K562 (cell line): ENCODE data around the gene PRMT7. TPM values are rescaled to one million over a fixed set of nuclear protein-coding genes. Genes with fewer than 3 reads are reported as not detected.

Experiments
- ATAC-seq: fragments of 200-7000 bp; cut with Tn5 transposase; 3 replicates; pipeline ENCODE4 v1.9.1; 2020; ENCODE audit warnings: moderate library complexity
- BruUV-seq: library from RNA; stranded (reverse); fragments of 400-500 nt; replicated peaks from 2 replicates; lab custom pipeline; 2021; lab: Mats Ljungman, UMichigan
- CTCF ChIA-PET: fragments of 300-600 bp; formaldehyde crosslinking; extraction: SDS; loops from one replicate; lab custom pipeline; 2021; ENCODE audit warnings: low intra/inter-chr PET ratio; lab: Yijun Ruan, JAX
- POLR2A ChIA-PET: fragments of 300-600, 350-650 bp; sonication (Branson Sonifier 250); formaldehyde crosslinking; extraction: SDS; loops from one replicate; lab custom pipeline; 2021; ENCODE audit warnings: antibody characterized with exemption, inconsistent platforms; lab: Yijun Ruan, JAX
- DNase-seq, 4 experiments: peaks; one replicate each; pipeline versions ENCODE4 v3.0.0 to v3.0.0-alpha.2; 2011 to 2018; ENCODE audit warnings: low spot score in 3 of 4, mixed read lengths in 3 of 4; ENCODE audit errors: extremely low read depth in 1 of 4
- FAIRE-seq: peaks from 2 replicates; lab custom pipeline; 2011; peaks lifted over from hg19 to GRCh38; lab: Jason Lieb, UNC
- H2AFZ ChIP-seq: 2 replicates; pipeline ENCODE4 v1.6.0; 2011; ENCODE audit warnings: low read depth, low read length, control low read depth, inconsistent platforms
- H3K27ac ChIP-seq: fragments of 200-600 bp; 3 replicates; pipeline ENCODE4 v1.8.0; 2011; ENCODE audit warnings: low read depth, mild to moderate bottlenecking, control low read depth, inconsistent platforms, low read length, moderate library complexity, mixed read lengths; ENCODE audit errors: extremely low read depth
- H3K27me3 ChIP-seq, 2 experiments: fragments of 300-600 bp in 1 of 2; 2 replicates in 1 of 2; 3 replicates in 1 of 2; pipeline versions ENCODE4 v1.6.0 to v1.8.0; 2011; ENCODE audit warnings: inconsistent platforms in 2 of 2, low read length in 2 of 2, mild to moderate bottlenecking in 1 of 2, mixed read lengths in 1 of 2, moderate library complexity in 1 of 2; ENCODE audit not compliant: control insufficient read depth in 2 of 2, insufficient read depth in 2 of 2
- H3K36me3 ChIP-seq: fragments of 300-600 bp; 3 replicates; pipeline ENCODE4 v1.8.0; 2011; ENCODE audit warnings: mild to moderate bottlenecking, low read length, inconsistent platforms; ENCODE audit not compliant: control insufficient read depth, insufficient read depth
- H3K4me1 ChIP-seq, 2 experiments: fragments of 200-600 bp in 1 of 2; replicated peaks in 1 of 2; 2 replicates in 1 of 2; 3 replicates in 1 of 2; pipeline versions ENCODE4 v1.5.1 to v1.8.0; 2011; ENCODE audit warnings: inconsistent platforms in 2 of 2, low read length in 2 of 2, mild to moderate bottlenecking in 1 of 2, mixed read lengths in 1 of 2, moderate library complexity in 1 of 2; ENCODE audit not compliant: control insufficient read depth in 2 of 2, insufficient read depth in 2 of 2
- H3K4me2 ChIP-seq: 2 replicates; pipeline ENCODE4 v1.6.1; 2011; ENCODE audit warnings: low read length, control low read depth, inconsistent platforms, mixed read lengths; ENCODE audit not compliant: insufficient read depth
- H3K4me3 ChIP-seq: fragments of 200-600 bp; sonication (generic), shearing (Covaris generic); 2 replicates; pipeline ENCODE4 v1.5.1; 2016; ENCODE audit warnings: control low read depth, inconsistent platforms
- H3K79me2 ChIP-seq: fragments of 200-600 bp; 3 replicates; pipeline ENCODE4 v1.8.0; 2011; ENCODE audit warnings: low read length, inconsistent platforms; ENCODE audit not compliant: control insufficient read depth, insufficient read depth
- H3K9ac ChIP-seq, 2 experiments: 2 replicates each; pipeline versions ENCODE4 v1.6.0 to v1.6.1; 2011; ENCODE audit warnings: low read depth in 2 of 2, low read length in 2 of 2, control low read depth in 1 of 2, inconsistent platforms in 1 of 2, mild to moderate bottlenecking in 1 of 2, mixed read lengths in 1 of 2; ENCODE audit not compliant: insufficient read depth in 1 of 2
- H3K9me1 ChIP-seq: one replicate; pipeline ENCODE4 v1.6.0; 2011; ENCODE audit warnings: inconsistent platforms, mild to moderate bottlenecking, low read length, moderate library complexity; ENCODE audit not compliant: control insufficient read depth, insufficient read depth
- H3K9me3 ChIP-seq: replicated peaks from 2 replicates; pipeline ENCODE4 v1.5.1; 2011; ENCODE audit warnings: low read depth, low read length, inconsistent platforms; ENCODE audit not compliant: control insufficient read depth, insufficient read depth
- H4K20me1 ChIP-seq: replicated peaks from 2 replicates; pipeline ENCODE4 v1.6.1; 2011; ENCODE audit warnings: low read length, inconsistent platforms, mixed read lengths; ENCODE audit not compliant: control insufficient read depth, insufficient read depth
- CTCF ChIP-seq, 3 experiments: IDR thresholded peaks in 2 of 3; conservative IDR thresholded peaks in 1 of 3; 2 replicates each; pipeline ENCODE4 v1.5.1; 2011 to 2012; ENCODE audit warnings: low read length in 3 of 3, mild to moderate bottlenecking in 3 of 3, control low read depth in 2 of 3, improper control_type of control experiment in 1 of 3, inconsistent platforms in 1 of 3, low read depth in 1 of 3, mixed read lengths in 1 of 3, moderate library complexity in 1 of 3; ENCODE audit not compliant: insufficient read depth in 2 of 3
- TEAD4 ChIP-seq, 2 experiments: sonication (generic) in 1 of 2; formaldehyde crosslinking in 1 of 2; IDR thresholded peaks; 2 replicates each; pipeline versions ENCODE4 v1.6.1 to v1.8.0; 2012 to 2022; ENCODE audit warnings: borderline replicate concordance in 1 of 2, inconsistent platforms in 1 of 2, low read length in 1 of 2, mild to moderate bottlenecking in 1 of 2, missing genetic modification reagents in 1 of 2
- WGBS: fragments of 100-300 bp; shearing (Covaris generic); methylation state at CpG from one replicate; pipeline ENCODE4 v1.1.6; 2016; ENCODE audit warnings: low coverage, mixed read lengths; ENCODE audit not compliant: insufficient coverage; ENCODE audit errors: missing lambda C conversion rate; 5-methylcytosine and 5-hydroxymethylcytosine counted together
- in situ Hi-C: fragments of 300-500 bp; cut with MboI; formaldehyde crosslinking; loops from 4 replicates; pipeline ENCODE4 v1.15.0; 2018; ENCODE audit warnings: inconsistent platforms, mixed read lengths
- intact Hi-C: fragments of 100-400 bp; cut with micrococcal nuclease; formaldehyde crosslinking; loops from 2 replicates; pipeline ENCODE4 v1.14.2; 2022
- polyA plus RNA-seq, 8 experiments: library from polyadenylated mRNA; depleted of rRNA in 4 of 8; stranded (reverse) in 5 of 8; unstranded in 3 of 8; fragments of >200 nt; fragmentation: Nextera tagmentation in 2 of 8; fragmentation: Illumina TruSeq in 1 of 8; extraction: Ambion mirVana in 2 of 8; extraction: Trizol in 1 of 8; gene quantifications; 2 replicates each; pipeline versions ENCODE4 v1.2.1 to v1.2.3, GENCODE V29; 2011 to 2014; ENCODE audit warnings: inconsistent platforms in 1 of 8, missing spikeins in 1 of 8
- total RNA-seq, 7 experiments: library from RNA; depleted of rRNA in 6 of 7; stranded (reverse); fragments of >200 nt in 6 of 7; fragmentation: Illumina TruSeq in 2 of 7; extraction: Trizol in 2 of 7; gene quantifications; 2 replicates each; pipeline versions ENCODE4 v1.2.1 to v1.2.3, GENCODE V29; 2011 to 2021; ENCODE audit warnings: low replicate concordance in 1 of 7
- TF ChIP-seq, protein P1 (sequence below), 2 experiments: fragments of 450-650 bp; formaldehyde crosslinking in 1 of 2; IDR thresholded peaks; 2 replicates each; pipeline versions ENCODE4 v1.4.0 to v1.6.1; 2014 to 2020; ENCODE audit warnings: mild to moderate bottlenecking in 2 of 2, borderline replicate concordance in 1 of 2, low read depth in 1 of 2

PRMT7 gene
- total and polyA plus RNA-seq, 9 of the 15 experiments (the other 6 are each of a cell fraction or from before 2014, with no cell fraction given), result 6.4 to 88.8 (median 73.1) TPM

- TF ChIP-seq, protein P1, sequence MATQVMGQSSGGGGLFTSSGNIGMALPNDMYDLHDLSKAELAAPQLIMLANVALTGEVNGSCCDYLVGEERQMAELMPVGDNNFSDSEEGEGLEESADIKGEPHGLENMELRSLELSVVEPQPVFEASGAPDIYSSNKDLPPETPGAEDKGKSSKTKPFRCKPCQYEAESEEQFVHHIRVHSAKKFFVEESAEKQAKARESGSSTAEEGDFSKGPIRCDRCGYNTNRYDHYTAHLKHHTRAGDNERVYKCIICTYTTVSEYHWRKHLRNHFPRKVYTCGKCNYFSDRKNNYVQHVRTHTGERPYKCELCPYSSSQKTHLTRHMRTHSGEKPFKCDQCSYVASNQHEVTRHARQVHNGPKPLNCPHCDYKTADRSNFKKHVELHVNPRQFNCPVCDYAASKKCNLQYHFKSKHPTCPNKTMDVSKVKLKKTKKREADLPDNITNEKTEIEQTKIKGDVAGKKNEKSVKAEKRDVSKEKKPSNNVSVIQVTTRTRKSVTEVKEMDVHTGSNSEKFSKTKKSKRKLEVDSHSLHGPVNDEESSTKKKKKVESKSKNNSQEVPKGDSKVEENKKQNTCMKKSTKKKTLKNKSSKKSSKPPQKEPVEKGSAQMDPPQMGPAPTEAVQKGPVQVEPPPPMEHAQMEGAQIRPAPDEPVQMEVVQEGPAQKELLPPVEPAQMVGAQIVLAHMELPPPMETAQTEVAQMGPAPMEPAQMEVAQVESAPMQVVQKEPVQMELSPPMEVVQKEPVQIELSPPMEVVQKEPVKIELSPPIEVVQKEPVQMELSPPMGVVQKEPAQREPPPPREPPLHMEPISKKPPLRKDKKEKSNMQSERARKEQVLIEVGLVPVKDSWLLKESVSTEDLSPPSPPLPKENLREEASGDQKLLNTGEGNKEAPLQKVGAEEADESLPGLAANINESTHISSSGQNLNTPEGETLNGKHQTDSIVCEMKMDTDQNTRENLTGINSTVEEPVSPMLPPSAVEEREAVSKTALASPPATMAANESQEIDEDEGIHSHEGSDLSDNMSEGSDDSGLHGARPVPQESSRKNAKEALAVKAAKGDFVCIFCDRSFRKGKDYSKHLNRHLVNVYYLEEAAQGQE (IDR thresholded peaks at IDR 0.05; ENCODE audit: borderline replicate concordance), result no peak
- TF ChIP-seq, protein P1 (CRISPR knock-in tag; IDR thresholded peaks at IDR 0.05; ENCODE audit: low read depth), result no peak
Measured at GRCh38 chr16:68388124-68388523, 77.3 kb downstream of the PRMT7 start (continued).

DNA sequence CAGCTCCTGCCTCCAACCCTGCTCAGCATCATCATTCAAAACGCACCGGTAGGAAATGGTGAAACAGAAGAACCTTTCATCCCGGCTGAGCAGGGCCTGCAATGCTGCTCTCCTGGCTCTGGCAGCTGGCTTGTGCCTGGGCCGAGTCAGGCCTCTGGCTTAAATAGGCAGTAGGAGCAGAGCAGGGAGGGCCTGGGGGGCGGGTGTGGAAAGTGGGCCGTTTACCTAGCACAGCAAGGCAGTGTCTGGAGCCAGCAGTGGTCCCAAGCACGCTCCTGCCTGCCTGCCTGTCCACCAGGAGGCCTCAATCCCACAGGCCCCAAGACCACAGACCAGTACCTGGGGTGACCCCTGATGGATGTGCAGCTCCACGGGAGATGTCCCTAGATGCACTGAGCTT is 78.2 kb downstream of the PRMT7 start:
- in situ Hi-C loops, result no loop called here
- H3K4me3 ChIP-seq, result no peak overlapping the region
- no peak for FAIRE-seq
- no peak overlapping the region for H3K4me2 ChIP-seq
- H3K36me3 ChIP-seq, result no peaks in the 10 kb centered on the region
- H3K27ac ChIP-seq, result no peak overlapping the region
- 2% methylated on average over 7 of the region's 8 CpGs for WGBS
- H3K27me3 ChIP-seq, result peaks cover 8 to 9% of the 10 kb centered on the region in 2 experiments; a peak in 3 of 5 replicates
- H4K20me1 ChIP-seq, result no peaks in the 10 kb centered on the region
- BruUV-seq, result no TSS peak
- 0 out of 3 replicates have a peak, but pooled peaks have one; percentile 30 for ATAC-seq
- TF ChIP-seq TEAD4 (IDR thresholded peaks at IDR 0.05; ENCODE audit: low read length) (no peak), TEAD4 (CRISPR knock-in tag; IDR thresholded peaks at IDR 0.05; ENCODE audit: borderline replicate concordance) (no peak), CTCF (IDR thresholded peaks at IDR 0.05 in 2 of 3, conservative IDR thresholded peaks at IDR 0.05 in 1 of 3; ENCODE audit: insufficient read depth in 2 of 3, low read depth in 1 of 3, low read length in 3 of 3) (peak in 1 of 3 experiments; percentile 35; a peak in 1 of 6 replicates)
- TF ChIP-seq, all 486 proteins: peak for 1
- H2AFZ ChIP-seq, result no peak overlapping the region
- no peak overlapping the region for H3K9ac ChIP-seq
- peaks cover 3% of the 10 kb centered on the region for H3K9me1 ChIP-seq
- intact Hi-C loops, result no loop called here
- DNase-seq, result no peak
- peaks cover 7 to 10% of the 10 kb centered on the region in 2 experiments; a peak in 3 of 5 replicates for H3K4me1 ChIP-seq
- no peaks in the 10 kb centered on the region for H3K79me2 ChIP-seq
- POLR2A ChIA-PET, result interaction anchor here (0.5 to 0.8 kb wide), 3 partner anchors 16 to 18 kb away, joined by 3 read pairs; no protein-coding TSS in a partner anchor
- CTCF ChIA-PET, result no interaction called here
- no peaks in the 10 kb centered on the region for H3K9me3 ChIP-seq
